ENCODE results near the gene GGT5.

DNA sequence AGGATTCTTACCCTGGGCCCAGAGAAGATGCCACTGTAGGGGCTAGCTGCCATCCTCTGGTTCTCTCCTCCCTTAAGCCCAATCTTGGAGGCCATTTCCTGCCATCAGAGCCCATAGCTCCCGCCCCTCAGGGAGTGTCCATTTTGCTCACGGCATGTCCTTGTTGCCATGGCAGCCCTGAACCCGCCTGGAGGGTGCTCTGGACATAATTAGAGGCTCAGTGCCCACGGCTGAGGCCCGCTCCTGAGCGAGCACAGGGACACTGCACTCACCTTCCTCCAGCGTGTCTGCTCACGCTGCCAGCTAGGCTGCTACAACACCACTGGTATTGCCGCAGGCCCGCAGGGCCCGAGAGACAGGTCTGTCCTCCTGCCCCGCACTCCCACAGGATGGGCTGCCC is 74.7 kb downstream of the GGT5 start:
- TF ChIP-seq EP300 (IDR thresholded peaks at IDR 0.05) (no peak), CTCF (IDR thresholded peaks at IDR 0.05) (no peak)
